Endothelial cell of umbilical vein (primary cell): Measurements from ENCODE around the gene PPM1H. TPM values are rescaled to one million over a fixed set of nuclear protein-coding genes. Genes with fewer than 3 reads are reported as not detected.

Source experiments
- BruUV-seq: library from RNA; stranded (reverse); fragments of 400-500 nt; replicated peaks from 2 replicates; lab custom pipeline; 2021; lab: Mats Ljungman, UMichigan
- CTCF ChIA-PET: fragments of 300-600, 350-600 bp; sonication (Branson Sonifier 250); formaldehyde crosslinking; loops from one replicate; lab custom pipeline; 2021; ENCODE audit warnings: antibody characterized with exemption, inconsistent platforms; lab: Charles Lee
- POLR2A ChIA-PET: fragments of 300-600, 350-600 bp; sonication (Branson Sonifier 250); formaldehyde crosslinking; loops from one replicate; lab custom pipeline; 2021; ENCODE audit warnings: antibody characterized with exemption, inconsistent platforms; lab: Charles Lee
- DNase-seq: peaks from one replicate; pipeline ENCODE4 v3.0.0-alpha.2; 2011; ENCODE audit warnings: low read depth, low spot score
- FAIRE-seq: peaks from 2 replicates; lab custom pipeline; 2011; peaks lifted over from hg19 to GRCh38; lab: Jason Lieb, UNC
- H2AFZ ChIP-seq: 2 replicates; pipeline ENCODE4 v1.6.0; 2012; ENCODE audit warnings: low read depth, low read length, control low read depth, inconsistent platforms
- H3K27ac ChIP-seq: 2 replicates; pipeline ENCODE4 v1.5.1; 2011; ENCODE audit warnings: low read depth, mild to moderate bottlenecking, control low read depth, low read length, moderate library complexity; ENCODE audit not compliant: insufficient read depth
- H3K27me3 ChIP-seq, 2 experiments: 2 replicates each; pipeline versions ENCODE4 v1.6.0 to v1.6.1; 2011; ENCODE audit warnings: low read length in 2 of 2, mixed read lengths in 1 of 2; ENCODE audit not compliant: control insufficient read depth in 2 of 2, insufficient read depth in 2 of 2
- H3K36me3 ChIP-seq, 2 experiments: 2 replicates in 1 of 2; 3 replicates in 1 of 2; pipeline ENCODE4 v1.5.1; 2011; ENCODE audit warnings: low read length in 2 of 2, mild to moderate bottlenecking in 1 of 2, moderate library complexity in 1 of 2; ENCODE audit not compliant: control insufficient read depth in 2 of 2, insufficient read depth in 2 of 2; ENCODE audit errors: extremely low read depth in 1 of 2
- H3K4me1 ChIP-seq: 3 replicates; pipeline ENCODE4 v1.5.1; 2011; ENCODE audit warnings: mild to moderate bottlenecking, low read length; ENCODE audit not compliant: control insufficient read depth, insufficient read depth; ENCODE audit errors: extremely low read depth
- H3K4me2 ChIP-seq: 2 replicates; pipeline ENCODE4 v1.6.1; 2011; ENCODE audit warnings: low read length, control low read depth, mixed read lengths; ENCODE audit not compliant: insufficient read depth
- H3K4me3 ChIP-seq, 3 experiments: fragments of 200-600 bp in 1 of 3; sonication (generic), shearing (Covaris generic) in 1 of 3; replicated peaks in 1 of 3; 2 replicates each; pipeline ENCODE4 v1.5.1; 2011 to 2016; ENCODE audit warnings: control low read depth in 3 of 3, low read length in 3 of 3, mild to moderate bottlenecking in 2 of 3, inconsistent platforms in 1 of 3, low read depth in 1 of 3, moderate library complexity in 1 of 3; ENCODE audit not compliant: insufficient read depth in 1 of 3
- H3K79me2 ChIP-seq: 2 replicates; pipeline ENCODE4 v1.6.0; 2012; ENCODE audit warnings: low read length, inconsistent platforms; ENCODE audit not compliant: control insufficient read depth, insufficient read depth
- H3K9ac ChIP-seq: replicated peaks from 2 replicates; pipeline ENCODE3; 2011; ENCODE audit warnings: low read length, control low read depth; ENCODE audit not compliant: insufficient read depth; ENCODE audit errors: extremely low read depth
- H3K9me1 ChIP-seq: replicated peaks from 3 replicates; pipeline ENCODE4 v1.6.0; 2011; ENCODE audit warnings: mild to moderate bottlenecking, low read length; ENCODE audit not compliant: control insufficient read depth, insufficient read depth; ENCODE audit errors: extremely low read depth
- H3K9me3 ChIP-seq: replicated peaks from 2 replicates; pipeline ENCODE4 v1.5.1; 2012; ENCODE audit warnings: low read length, inconsistent platforms; ENCODE audit not compliant: control insufficient read depth, insufficient read depth
- H4K20me1 ChIP-seq: replicated peaks from 2 replicates; pipeline ENCODE3; 2011; ENCODE audit warnings: mild to moderate bottlenecking, low read length; ENCODE audit not compliant: control insufficient read depth, insufficient read depth; ENCODE audit errors: extremely low read depth
- EZH2 ChIP-seq: IDR thresholded peaks from 2 replicates; pipeline ENCODE4 v1.6.1; 2012; ENCODE audit warnings: borderline replicate concordance, low read depth, mild to moderate bottlenecking, moderate library complexity, low read length, inconsistent platforms; ENCODE audit not compliant: severe bottlenecking
- FOS ChIP-seq: IDR thresholded peaks from 2 replicates; pipeline ENCODE4 v1.6.1; 2011; ENCODE audit warnings: mild to moderate bottlenecking, low read length, moderate library complexity, borderline replicate concordance; ENCODE audit not compliant: insufficient read depth
- GATA2 ChIP-seq: IDR thresholded peaks from 2 replicates; pipeline ENCODE4 v1.7.0; 2011; ENCODE audit warnings: low read depth, mild to moderate bottlenecking, moderate library complexity, mixed read lengths, low read length; ENCODE audit not compliant: insufficient read length, insufficient read depth
- JUN ChIP-seq: IDR thresholded peaks from 2 replicates; pipeline ENCODE4 v1.6.1; 2011; ENCODE audit warnings: borderline replicate concordance, low read depth; ENCODE audit not compliant: insufficient read length, insufficient read depth
- MYC ChIP-seq: IDR thresholded peaks from one replicate; pipeline ENCODE4 v1.6.1; 2011; ENCODE audit warnings: mild to moderate bottlenecking, low read depth, low read length
- POLR2A ChIP-seq: IDR thresholded peaks from 2 replicates; pipeline ENCODE4 v1.6.1; 2012; ENCODE audit warnings: low read depth, mild to moderate bottlenecking, control low read depth, low read length
- POLR2AphosphoS5 ChIP-seq: IDR thresholded peaks from 2 replicates; pipeline ENCODE4 v1.6.1; 2012; ENCODE audit warnings: low read depth, mild to moderate bottlenecking, control low read depth, low read length, moderate library complexity; ENCODE audit not compliant: insufficient read depth
- dilution Hi-C: fragments of 300-500 bp; cut with MboI; formaldehyde crosslinking; loops from one replicate; pipeline ENCODE4 v1.15.0; 2019; ENCODE audit warnings: low sequenced_read_pairs; ENCODE audit not compliant: extremely low pct_ligation_motif_present
- intact Hi-C: fragments of 100-400 bp; cut with micrococcal nuclease; formaldehyde crosslinking; loops from one replicate; pipeline ENCODE4 v1.10.0; 2022
- polyA plus RNA-seq, 4 experiments: library from polyadenylated mRNA; depleted of rRNA in 3 of 4; stranded (reverse) in 3 of 4; unstranded in 1 of 4; fragments of >200 nt; gene quantifications; 2 replicates each; pipeline versions ENCODE4 v1.2.1 to v1.2.3, GENCODE V29; 2011 to 2012; ENCODE audit warnings: missing spikeins in 1 of 4
- total RNA-seq: library from RNA; stranded (reverse); gene quantifications from 2 replicates; pipeline ENCODE4 v1.2.3, GENCODE V29; 2021
- TF ChIP-seq, protein P1 (sequence below): IDR thresholded peaks from 2 replicates; pipeline ENCODE4 v1.6.1; 2011; ENCODE audit not compliant: insufficient read depth, insufficient read length
- TF ChIP-seq, protein P2 (sequence below), 2 donors: IDR thresholded peaks; 1 replicate in 1 of 2; 2 replicates in 1 of 2; pipeline ENCODE4 v1.5.1; 2011; ENCODE audit warnings: low read length in 2 of 2, mild to moderate bottlenecking in 2 of 2, moderate library complexity in 2 of 2, control low read depth in 1 of 2, inconsistent platforms in 1 of 2, low read depth in 1 of 2; ENCODE audit not compliant: insufficient read depth in 1 of 2; ENCODE audit errors: extremely low read depth in 1 of 2

Gene PPM1H
- total and polyA plus RNA-seq, 2 donors (not counting 3 experiments of a cell fraction or from before 2014, with no cell fraction given): 1.0 to 7.2 TPM

DNA sequence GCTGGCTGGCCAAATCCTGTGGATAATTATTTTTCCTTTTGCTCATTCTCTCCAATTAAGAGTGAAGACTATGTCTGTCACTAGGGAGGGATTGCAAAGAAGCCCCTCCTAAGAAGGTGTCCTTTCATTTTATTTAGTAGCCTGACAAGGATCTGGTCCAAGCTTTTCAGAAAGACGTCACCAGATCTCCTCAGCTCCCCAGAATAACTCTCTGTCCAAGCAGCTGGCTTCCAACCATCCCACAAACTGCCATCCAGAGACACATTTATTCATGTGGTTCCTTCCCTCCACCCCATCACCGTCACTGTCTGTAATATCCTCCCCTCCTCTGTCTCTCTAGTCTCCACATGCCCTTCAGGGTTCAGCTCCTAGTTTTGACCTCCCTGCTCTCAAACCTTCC is 69.9 kb downstream of the PPM1H start:
- Histone ChIP-seq H3K4me1 (peaks cover 39% of the 10 kb centered on the region), H3K9me1 (no peaks in the 10 kb centered on the region), H3K9ac (no peak overlapping the region), H3K4me3 (no peak overlapping the region), H4K20me1 (no peaks in the 10 kb centered on the region), H3K36me3 (no peaks in the 10 kb centered on the region), H3K9me3 (no peaks in the 10 kb centered on the region), H3K79me2 (no peaks in the 10 kb centered on the region), H2AFZ (no peak overlapping the region), H3K27ac (no peak overlapping the region), H3K27me3 (no peaks in the 10 kb centered on the region), H3K4me2 (no peak overlapping the region)
- DNase-seq (no peak), FAIRE-seq (no peak)
- ChIA-PET CTCF (no interaction called here), POLR2A (no interaction called here)
- TF ChIP-seq POLR2A (no peak), JUN (no peak), FOS (no peak), MYC (no peak), POLR2AphosphoS5 (no peak), EZH2 (no peak), GATA2 (no peak)
- TF ChIP-seq, protein P1, sequence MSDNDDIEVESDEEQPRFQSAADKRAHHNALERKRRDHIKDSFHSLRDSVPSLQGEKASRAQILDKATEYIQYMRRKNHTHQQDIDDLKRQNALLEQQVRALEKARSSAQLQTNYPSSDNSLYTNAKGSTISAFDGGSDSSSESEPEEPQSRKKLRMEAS: no peak
- TF ChIP-seq, protein P2, sequence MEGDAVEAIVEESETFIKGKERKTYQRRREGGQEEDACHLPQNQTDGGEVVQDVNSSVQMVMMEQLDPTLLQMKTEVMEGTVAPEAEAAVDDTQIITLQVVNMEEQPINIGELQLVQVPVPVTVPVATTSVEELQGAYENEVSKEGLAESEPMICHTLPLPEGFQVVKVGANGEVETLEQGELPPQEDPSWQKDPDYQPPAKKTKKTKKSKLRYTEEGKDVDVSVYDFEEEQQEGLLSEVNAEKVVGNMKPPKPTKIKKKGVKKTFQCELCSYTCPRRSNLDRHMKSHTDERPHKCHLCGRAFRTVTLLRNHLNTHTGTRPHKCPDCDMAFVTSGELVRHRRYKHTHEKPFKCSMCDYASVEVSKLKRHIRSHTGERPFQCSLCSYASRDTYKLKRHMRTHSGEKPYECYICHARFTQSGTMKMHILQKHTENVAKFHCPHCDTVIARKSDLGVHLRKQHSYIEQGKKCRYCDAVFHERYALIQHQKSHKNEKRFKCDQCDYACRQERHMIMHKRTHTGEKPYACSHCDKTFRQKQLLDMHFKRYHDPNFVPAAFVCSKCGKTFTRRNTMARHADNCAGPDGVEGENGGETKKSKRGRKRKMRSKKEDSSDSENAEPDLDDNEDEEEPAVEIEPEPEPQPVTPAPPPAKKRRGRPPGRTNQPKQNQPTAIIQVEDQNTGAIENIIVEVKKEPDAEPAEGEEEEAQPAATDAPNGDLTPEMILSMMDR (IDR thresholded peaks at IDR 0.05; ENCODE audit: extremely low read depth in 1 of 2, insufficient read depth in 1 of 2, low read depth in 1 of 2, low read length in 2 of 2): no peak
- no TSS peak for BruUV-seq
- intact Hi-C loops: no loop called here
- dilution Hi-C loops: no loop called here
